Skin of body (tissue), 2 donors: ENCODE measurements around the gene COG6. TPM values are rescaled to one million over a fixed set of nuclear protein-coding genes. Genes with fewer than 3 reads are reported as not detected.

Source experiments
- DNase-seq: peaks from one replicate; lab custom pipeline; 2025; lab: John Stamatoyannopoulos, UW
- total RNA-seq: library from RNA; depleted of rRNA; stranded (reverse); fragments of >200 nt; gene quantifications from one replicate; pipeline ENCODE4 v1.2.3, GENCODE V29; 2014

The COG6 gene
- total RNA-seq, 1 donor from 2014 or later, result 40.6 TPM

DNA sequence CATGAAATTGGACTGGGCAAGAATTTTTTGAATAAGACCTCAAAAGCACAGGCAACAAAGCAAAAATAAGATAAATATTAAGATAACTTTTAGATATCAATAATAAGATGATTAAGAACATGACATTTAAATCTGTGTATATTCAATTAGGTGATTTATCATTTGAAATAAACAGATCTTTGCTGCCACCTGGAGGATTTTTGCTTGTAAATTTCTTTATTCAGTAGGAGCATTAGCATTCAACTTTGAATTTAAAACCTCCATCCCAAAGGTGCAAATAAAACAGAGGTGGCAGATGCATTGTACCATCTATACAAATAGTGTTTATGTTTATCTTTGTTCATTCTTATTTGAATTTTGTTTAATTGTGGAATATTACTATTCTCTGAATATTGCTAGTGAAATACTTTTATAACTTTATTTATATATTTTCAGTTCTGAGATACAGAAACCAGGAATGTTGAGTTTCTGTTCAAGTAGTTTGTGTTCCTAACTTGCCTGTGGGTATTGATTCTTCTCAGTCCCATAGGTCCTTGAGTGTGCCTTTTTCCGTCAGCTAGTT lies 20.9 kb downstream of the COG6 start:
- peak; percentile 44 for DNase-seq

GRCh38 chr13:39682310-39682709 lies 26.8 kb downstream of the COG6 start:
- DNase-seq, result no peak

- DNase-seq, result no peak
Observed at GRCh38 chr13:39682788-39683187, 27.3 kb downstream of the COG6 start.

DNA sequence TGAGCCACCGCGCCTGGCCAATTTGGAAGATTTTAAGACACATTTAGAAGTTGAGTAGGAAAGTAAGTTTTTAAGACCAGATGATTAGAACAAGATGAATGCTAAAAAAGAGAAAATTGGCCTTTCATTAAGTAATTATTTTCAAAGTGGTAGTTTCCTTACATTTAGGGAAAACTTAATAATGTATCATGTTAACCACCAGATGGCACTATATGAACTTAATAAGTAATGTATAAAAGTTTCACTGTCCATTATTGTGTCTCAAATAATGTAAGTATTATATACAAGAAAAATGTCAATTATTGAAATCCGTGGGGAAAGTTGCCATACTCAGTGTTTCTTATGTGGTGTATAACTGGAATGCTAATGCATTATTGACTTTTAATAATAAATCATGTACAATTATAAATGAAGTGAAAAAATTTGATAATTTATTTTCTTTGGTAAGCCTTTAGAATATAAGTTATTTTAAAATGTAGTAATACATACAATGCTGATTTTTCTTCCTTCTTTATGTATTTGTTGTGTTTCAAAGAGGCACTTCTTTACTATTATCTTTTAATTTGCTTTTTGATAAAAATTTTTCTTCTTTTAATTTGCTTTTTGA lies 29.2 kb downstream of the COG6 start:
- no peak for DNase-seq

DNA sequence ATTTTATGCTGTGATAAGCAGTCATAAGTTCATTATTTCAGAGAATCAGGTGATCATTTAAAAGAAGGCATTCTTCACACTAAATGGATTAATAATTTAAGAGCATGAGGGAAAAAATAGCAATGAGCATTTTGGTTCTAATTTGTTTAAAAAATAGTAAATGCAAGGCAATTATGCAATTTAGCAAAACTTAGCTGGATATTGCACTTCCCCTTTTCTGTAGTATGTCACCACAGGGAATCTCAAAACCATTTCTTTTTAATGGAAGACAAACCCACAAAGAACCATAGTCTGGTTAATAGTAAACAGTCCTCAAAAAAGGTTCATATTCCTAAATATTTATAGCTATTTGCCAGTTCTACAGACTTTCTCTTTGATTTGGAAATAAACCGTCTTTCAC lies 30.2 kb downstream of the COG6 start:
- no peak for DNase-seq

- DNase-seq, result no peak
Observed at GRCh38 chr13:39688278-39688677, 32.8 kb downstream of the COG6 start.

DNA sequence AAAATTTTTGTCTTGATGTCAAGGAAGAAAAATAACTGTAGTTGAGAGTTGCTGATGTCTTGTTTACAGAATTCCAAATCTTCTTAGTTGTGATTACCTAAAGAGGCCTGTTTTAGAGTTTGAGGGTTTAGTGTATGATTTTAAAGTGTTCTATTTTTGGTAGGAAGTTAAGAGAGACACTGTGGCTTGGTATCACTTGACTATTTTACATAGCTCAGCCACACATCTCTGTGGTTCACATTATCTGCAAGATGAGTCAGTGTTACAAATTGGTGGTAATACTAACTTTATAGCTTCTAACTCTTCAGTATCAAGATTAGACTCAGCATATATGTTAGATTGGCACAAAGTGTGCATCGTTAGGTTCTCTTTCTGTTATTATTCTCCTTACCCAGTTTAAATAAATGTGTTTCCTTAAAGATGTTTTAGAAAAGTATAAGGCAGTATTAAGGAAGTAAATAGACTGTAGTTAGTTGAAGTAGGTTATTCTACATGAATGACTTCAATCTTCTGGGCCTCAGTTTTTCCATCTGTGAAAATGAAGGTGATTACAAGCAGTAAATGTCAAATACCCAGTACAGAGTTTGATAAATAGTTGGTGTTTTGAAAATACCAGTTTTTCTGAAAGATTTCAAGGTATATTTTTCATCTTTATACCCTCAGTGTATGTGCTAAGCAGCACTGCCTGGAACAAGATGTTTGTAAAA lies 33.4 kb downstream of the COG6 start:
- DNase-seq, result no peak

DNA sequence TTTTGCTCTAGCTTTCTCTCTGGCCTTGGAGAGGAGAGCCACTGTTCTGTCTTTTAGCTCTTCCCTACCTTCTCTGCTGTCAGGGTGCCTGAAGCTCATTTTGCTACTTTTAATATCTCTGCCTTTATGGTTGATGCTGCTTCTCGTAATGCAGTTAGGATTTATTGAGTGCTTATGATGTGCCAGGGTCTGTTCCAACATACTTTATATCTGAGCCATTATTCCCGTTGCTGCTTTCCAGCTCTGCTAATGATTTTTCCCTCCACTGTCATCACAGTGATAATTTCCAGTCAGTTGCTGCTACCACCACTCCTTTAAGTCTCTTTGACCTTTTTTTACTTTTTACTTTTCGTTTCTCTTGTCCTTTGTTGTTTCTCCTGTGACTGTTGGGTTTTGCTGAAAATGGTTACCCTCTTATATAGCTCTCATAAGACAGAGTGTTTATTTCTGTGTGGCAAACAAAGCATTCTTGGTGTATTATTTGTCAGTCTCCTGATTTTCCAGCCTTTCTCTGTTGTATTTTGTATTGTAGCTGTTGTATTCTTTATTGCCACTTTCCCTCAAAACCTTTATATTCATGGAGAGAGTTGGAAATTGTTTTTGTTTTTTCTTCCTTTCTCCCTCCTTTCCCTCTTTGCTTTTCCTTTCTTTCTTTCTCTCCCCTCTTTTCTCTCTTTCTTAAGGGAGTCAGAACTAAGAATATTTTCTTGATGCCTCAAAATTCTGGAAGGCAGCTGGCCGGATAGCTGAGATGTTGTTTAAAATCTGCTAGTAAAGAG lies 37.4 kb downstream of the COG6 start:
- peak; percentile 33 for DNase-seq

- no peak for DNase-seq
Observed at GRCh38 chr13:39699274-39699673, 43.8 kb downstream of the COG6 start.

DNA sequence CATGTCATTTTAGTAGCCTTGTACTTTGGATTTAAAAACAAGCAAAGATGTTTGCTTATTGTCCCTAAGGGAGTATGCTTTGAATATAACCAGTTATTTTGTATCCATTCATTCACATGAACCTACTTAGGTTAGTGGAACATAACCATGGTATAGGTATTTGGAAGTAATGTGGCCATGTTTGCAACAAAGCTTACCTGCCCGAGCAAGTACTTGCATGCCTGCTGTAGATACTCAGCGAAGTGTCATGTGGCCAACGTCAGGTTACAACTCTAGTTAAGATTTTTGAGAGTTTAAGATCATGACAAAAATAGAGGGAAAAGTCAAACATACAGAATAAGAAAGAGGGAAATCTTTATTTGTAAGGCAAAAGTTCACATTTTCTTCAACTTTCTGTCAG lies 57.2 kb downstream of the COG6 start:
- no peak for DNase-seq

DNA sequence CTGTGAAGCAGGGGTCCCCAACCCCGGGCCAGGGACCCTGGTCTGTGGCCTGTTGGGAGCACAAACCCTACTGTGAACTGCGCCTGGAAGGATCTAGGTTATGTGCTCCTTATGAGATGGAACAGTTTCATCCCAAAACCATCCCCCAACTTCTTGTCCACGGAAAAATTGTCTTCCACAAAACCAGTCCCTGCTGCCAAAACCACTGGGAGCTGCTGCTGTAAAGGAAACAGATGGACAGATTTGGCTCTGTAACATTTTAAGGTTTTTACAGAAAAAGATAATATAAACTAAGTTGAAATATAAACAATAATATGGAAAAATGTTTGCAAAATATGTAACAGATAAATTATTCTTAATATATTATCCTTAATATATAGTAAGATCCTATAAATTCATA lies 73.7 kb downstream of the COG6 start:
- peak; percentile 4 for DNase-seq

- DNase-seq, result no peak
Observed at GRCh38 chr13:39734952-39735351, 79.5 kb downstream of the COG6 start.

GRCh38 chr13:39737047-39737446 lies 81.6 kb downstream of the COG6 start:
- DNase-seq, result no peak

- no peak for DNase-seq
Observed at GRCh38 chr13:39740761-39741160, 85.3 kb downstream of the COG6 start.

GRCh38 chr13:39748961-39749360 lies 93.5 kb downstream of the COG6 start:
- DNase-seq, result no peak

DNA sequence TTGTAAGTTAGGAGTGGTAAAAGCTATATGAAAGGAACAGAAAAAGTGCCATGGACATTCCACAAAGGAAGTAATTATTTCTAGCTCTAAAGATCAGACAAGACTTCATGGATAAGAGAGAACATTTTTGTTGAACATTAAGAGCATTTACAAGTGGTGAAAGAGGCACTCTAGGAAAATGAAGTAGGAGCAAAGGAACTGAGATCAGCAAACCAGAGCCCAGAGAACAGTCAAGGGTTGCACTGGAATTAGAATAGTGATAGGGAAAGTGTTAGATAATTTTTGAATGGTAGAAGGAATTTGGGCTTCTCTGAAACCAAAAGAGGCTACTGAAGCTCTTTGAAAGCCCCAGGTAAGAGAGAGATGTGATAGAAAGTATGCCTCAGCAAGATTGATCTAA lies 94.1 kb downstream of the COG6 start:
- DNase-seq, result no peak

DNA sequence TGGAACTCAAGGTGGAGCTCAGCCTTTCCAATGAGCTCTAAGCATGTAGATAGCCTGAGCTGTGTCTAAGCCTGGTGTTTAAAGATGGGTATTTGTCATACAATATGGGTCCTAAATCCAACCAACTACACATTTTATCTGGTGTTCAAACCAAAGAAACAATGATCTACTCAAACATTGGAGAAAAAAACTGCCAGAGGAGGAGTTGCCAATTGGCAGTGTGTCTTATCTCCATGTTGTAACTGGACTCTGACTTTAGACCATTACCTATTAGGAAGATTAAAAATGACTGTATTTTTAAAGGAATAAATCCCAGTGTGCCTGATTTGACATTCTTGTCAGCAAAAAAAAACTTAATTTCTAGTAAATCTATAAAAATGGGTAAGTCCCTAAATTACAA lies 96.3 kb downstream of the COG6 start:
- DNase-seq, result no peak

DNA sequence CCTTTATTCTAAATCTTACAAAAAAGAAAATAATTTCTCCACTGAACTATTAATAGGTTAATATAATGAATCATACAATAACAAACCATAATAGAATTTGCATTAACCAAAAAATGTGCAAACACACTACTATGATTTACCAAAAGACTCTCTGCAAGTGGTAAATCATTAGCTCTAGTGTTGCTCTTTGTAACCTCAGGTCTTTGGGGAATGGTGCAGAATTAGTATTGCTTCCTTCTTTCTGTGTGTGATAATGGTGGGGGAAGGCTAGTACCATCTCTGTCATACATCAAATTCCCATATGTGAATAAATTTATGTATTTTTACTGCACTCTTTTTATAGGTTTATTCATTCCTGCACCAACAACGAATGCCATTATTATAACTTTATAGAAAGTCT lies 105.1 kb downstream of the COG6 start:
- DNase-seq, result no peak

- peak; percentile 24 for DNase-seq
Observed at GRCh38 chr13:39765801-39766463, 110.5 kb downstream of the COG6 start.

DNA sequence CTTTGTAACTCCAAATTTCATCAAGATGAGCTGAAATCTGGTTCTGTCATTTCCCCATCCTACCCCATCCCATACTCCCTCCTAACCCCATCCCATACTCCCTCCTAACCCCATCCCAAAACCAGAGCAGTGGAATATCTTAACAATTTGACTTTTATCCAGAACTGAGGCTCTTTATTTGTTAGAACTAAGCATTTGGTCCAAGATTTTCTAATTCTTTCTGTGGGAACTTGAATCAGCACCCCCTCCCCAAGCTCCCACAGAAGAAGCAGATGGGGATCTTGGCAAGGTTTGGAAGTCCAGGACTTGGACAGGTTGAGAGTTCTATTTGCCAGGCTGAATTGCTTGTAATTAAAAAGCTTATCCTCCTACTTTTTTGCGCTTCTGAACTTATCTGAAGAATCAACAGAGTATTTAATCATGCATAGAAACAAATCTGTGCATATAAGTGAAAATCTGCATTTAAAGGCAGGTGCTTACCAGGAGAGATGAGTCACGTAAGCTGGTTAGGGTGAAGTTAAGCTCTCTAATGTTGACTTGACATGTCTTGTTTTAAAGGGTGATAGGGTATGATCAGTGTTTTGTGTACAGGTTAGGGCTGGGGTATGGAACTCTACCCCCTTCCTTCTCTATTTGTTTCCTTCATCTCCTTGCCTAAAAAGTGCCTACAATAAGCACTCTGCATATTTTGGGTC lies 111.1 kb downstream of the COG6 start:
- DNase-seq, result no peak
